SK-N-SH (cell line): ENCODE data around the gene ABAT. TPM values are rescaled to one million over a fixed set of nuclear protein-coding genes. Genes with fewer than 3 reads are reported as not detected.
"Not testable (repeated sequence)": the region's sequence is repeated elsewhere in the genome, so short reads cannot be mapped to it uniquely, and the experiment has no call there.

Experiments
- CTCF ChIA-PET: fragments of 300-600, 350-600 bp; formaldehyde crosslinking; extraction: SDS; loops from one replicate; lab custom pipeline; 2021; lab: Yijun Ruan, JAX
- POLR2A ChIA-PET: fragments of 350-600 bp; sonication (Branson Sonifier 250); formaldehyde crosslinking; extraction: SDS; loops from one replicate; lab custom pipeline; 2020; ENCODE audit warnings: antibody characterized with exemption, inconsistent platforms; lab: Yijun Ruan, JAX
- DNase-seq: peaks from one replicate; pipeline ENCODE4 v3.0.0; 2012
- H2AFZ ChIP-seq: fragments of 200-600 bp; sonication (generic); 2 replicates; pipeline ENCODE4 v1.8.1; 2016; ENCODE audit warnings: antibody characterized with exemption, mild to moderate bottlenecking, low read depth
- H3F3A ChIP-seq: fragments of 200-600 bp; sonication (generic); replicated peaks from 2 replicates; pipeline ENCODE3; 2016; ENCODE audit warnings: antibody characterized with exemption, mild to moderate bottlenecking; ENCODE audit not compliant: insufficient read depth
- H3K27ac ChIP-seq, 2 experiments: fragments of 200-500 bp in 1 of 2; fragments of 200-600 bp in 1 of 2; sonication (Bioruptor generic) in 1 of 2; sonication (generic), shearing (Covaris generic) in 1 of 2; 2 replicates each; pipeline versions ENCODE4 v1.5.1 to v1.6.1; 2014 to 2016; ENCODE audit warnings: low read depth in 2 of 2, inconsistent platforms in 1 of 2, low read length in 1 of 2, mild to moderate bottlenecking in 1 of 2, mixed read lengths in 1 of 2
- H3K27me3 ChIP-seq: fragments of 200-600 bp; sonication (generic), shearing (Covaris generic); 2 replicates; pipeline ENCODE4 v1.6.1; 2016; ENCODE audit warnings: mixed run types; ENCODE audit not compliant: insufficient read depth
- H3K36me3 ChIP-seq, 2 experiments: fragments of 200-500 bp in 1 of 2; fragments of 200-600 bp in 1 of 2; sonication (Bioruptor generic) in 1 of 2; sonication (generic) in 1 of 2; replicated peaks in 1 of 2; 2 replicates each; pipeline versions ENCODE3 to v1.5.1; 2014 to 2016; ENCODE audit warnings: low read length in 1 of 2, mild to moderate bottlenecking in 1 of 2; ENCODE audit not compliant: insufficient read depth in 2 of 2, control insufficient read depth in 1 of 2
- H3K4me1 ChIP-seq, 2 experiments: fragments of 200-500 bp in 1 of 2; fragments of 200-600 bp in 1 of 2; sonication (Bioruptor generic) in 1 of 2; sonication (generic), shearing (Covaris generic) in 1 of 2; 2 replicates each; pipeline versions ENCODE4 v1.5.1 to v1.6.1; 2014 to 2016; ENCODE audit warnings: low read depth in 1 of 2, low read length in 1 of 2, mixed run types in 1 of 2; ENCODE audit not compliant: insufficient read depth in 2 of 2, control insufficient read depth in 1 of 2
- H3K4me2 ChIP-seq: fragments of 200-600 bp; sonication (generic), shearing (Covaris generic); 2 replicates; pipeline ENCODE4 v1.6.1; 2017; ENCODE audit warnings: mixed run types
- H3K4me3 ChIP-seq, 2 experiments: fragments of 200-500 bp in 1 of 2; fragments of 200-600 bp in 1 of 2; sonication (Bioruptor generic) in 1 of 2; sonication (generic), shearing (Covaris generic) in 1 of 2; 2 replicates each; pipeline versions ENCODE4 v1.5.1 to v1.8.1; 2014 to 2016; ENCODE audit warnings: low read depth in 2 of 2, inconsistent platforms in 1 of 2, low read length in 1 of 2, mild to moderate bottlenecking in 1 of 2, mixed read lengths in 1 of 2, moderate library complexity in 1 of 2
- H3K79me2 ChIP-seq: fragments of 200-600 bp; sonication (generic); 2 replicates; pipeline ENCODE4 v1.8.1; 2017; ENCODE audit warnings: mild to moderate bottlenecking; ENCODE audit not compliant: insufficient read depth
- H3K9ac ChIP-seq: fragments of 200-600 bp; sonication (generic); 2 replicates; pipeline ENCODE4 v1.6.1; 2017; ENCODE audit warnings: mixed run types
- H3K9me2 ChIP-seq: fragments of 200-600 bp; sonication (generic); 2 replicates; pipeline ENCODE4 v1.6.1; 2017; ENCODE audit warnings: mixed run types
- H3K9me3 ChIP-seq: fragments of 200-600 bp; sonication (generic); 2 replicates; pipeline ENCODE4 v1.6.1; 2017; ENCODE audit warnings: mixed run types, mild to moderate bottlenecking, moderate library complexity
- H4K20me1 ChIP-seq: fragments of 200-600 bp; sonication (generic); 2 replicates; pipeline ENCODE4 v1.6.1; 2017; ENCODE audit warnings: mild to moderate bottlenecking, mixed run types; ENCODE audit not compliant: insufficient read depth
- EP300 ChIP-seq, 2 experiments: IDR thresholded peaks; 2 replicates each; pipeline versions ENCODE4 v1.4.0 to v1.6.1; 2012; ENCODE audit warnings: borderline replicate concordance in 1 of 2, low read depth in 1 of 2, low read length in 1 of 2
- FOSL2 ChIP-seq: IDR thresholded peaks from 2 replicates; pipeline ENCODE4 v1.4.0; 2012; ENCODE audit warnings: low read depth, mild to moderate bottlenecking, moderate library complexity, borderline replicate concordance
- FOXJ3 ChIP-seq: sonication (generic); formaldehyde crosslinking; IDR thresholded peaks from 2 replicates; pipeline ENCODE4 v1.5.1; 2020; ENCODE audit warnings: mild to moderate bottlenecking, missing genetic modification reagents
- GABPA ChIP-seq: IDR thresholded peaks from 2 replicates; pipeline ENCODE4 v1.4.0; 2012; ENCODE audit warnings: low read depth, mild to moderate bottlenecking
- GATA2 ChIP-seq: sonication (generic); formaldehyde crosslinking; IDR thresholded peaks from 2 replicates; pipeline ENCODE4 v1.5.0; 2020; ENCODE audit warnings: mild to moderate bottlenecking, missing genetic modification reagents
- JUND ChIP-seq: IDR thresholded peaks from 2 replicates; pipeline ENCODE4 v1.4.0; 2012
- MXI1 ChIP-seq: IDR thresholded peaks from 2 replicates; pipeline ENCODE4 v1.6.1; 2012; ENCODE audit warnings: mild to moderate bottlenecking, low read depth, low read length, improper control_type of control experiment
- NFIC ChIP-seq: IDR thresholded peaks from 2 replicates; pipeline ENCODE4 v1.4.0; 2012; ENCODE audit warnings: borderline replicate concordance
- PBX3 ChIP-seq: IDR thresholded peaks from 2 replicates; pipeline ENCODE4; 2012
- RXRA ChIP-seq: IDR thresholded peaks from 2 replicates; pipeline ENCODE4 v1.4.0; 2012; ENCODE audit warnings: low read depth, mild to moderate bottlenecking, borderline replicate concordance
- TCF12 ChIP-seq: IDR thresholded peaks from 2 replicates; pipeline ENCODE4 v1.4.0; 2012
- TEAD4 ChIP-seq: IDR thresholded peaks from 2 replicates; pipeline ENCODE4 v1.4.0; 2012; ENCODE audit warnings: mild to moderate bottlenecking, borderline replicate concordance; ENCODE audit not compliant: insufficient read depth
- USF2 ChIP-seq: fragments of 150-350 bp; IDR thresholded peaks from 2 replicates; pipeline ENCODE4 v1.6.1; 2017; ENCODE audit warnings: antibody characterized with exemption, low read length, low read depth, borderline replicate concordance
- YY1 ChIP-seq: IDR thresholded peaks from 2 replicates; pipeline ENCODE4 v1.4.0; 2012; ENCODE audit warnings: low read depth, mild to moderate bottlenecking
- WGBS: methylation state at CpG from one replicate; pipeline ENCODE4 v1.1.6; 2017; ENCODE audit warnings: low lambda C conversion rate; 5-methylcytosine and 5-hydroxymethylcytosine counted together
- polyA plus RNA-seq, 3 experiments: library from polyadenylated mRNA; depleted of rRNA; stranded (reverse); fragments of >200 nt; gene quantifications; 2 replicates each; pipeline ENCODE4 v1.2.3, GENCODE V29; 2012
- TF ChIP-seq, protein P1 (sequence below): IDR thresholded peaks from 2 replicates; pipeline ENCODE4 v1.4.0; 2012; ENCODE audit warnings: low read depth, borderline replicate concordance
- TF ChIP-seq, protein P2 (sequence below): IDR thresholded peaks from 2 replicates; pipeline ENCODE4 v1.4.0; 2012; ENCODE audit warnings: low read depth

The ABAT gene
- polyA plus RNA-seq, 1 of the 3 experiments (the other 2 are of a cell fraction), result 4.7 TPM

GRCh38 chr16:8742068-8742467, 67.7 kb downstream of the ABAT start:
- WGBS, result 79% methylated on average over 7 of the region's 8 CpGs
- POLR2A ChIA-PET, result no interaction called here

GRCh38 chr16:8748944-8749343, 74.5 kb downstream of the ABAT start:
- H3K36me3 ChIP-seq, H3K27ac ChIP-seq, H3K9me2 ChIP-seq, H3K4me2 ChIP-seq, H3K4me1 ChIP-seq, H2AFZ ChIP-seq, H3F3A ChIP-seq, CTCF ChIA-PET, H3K9ac ChIP-seq, H3K27me3 ChIP-seq, H4K20me1 ChIP-seq, H3K79me2 ChIP-seq, POLR2A ChIA-PET, H3K9me3 ChIP-seq, H3K4me3 ChIP-seq, DNase-seq: not testable (repeated sequence)
- 73% methylated on average over 9 of the region's 9 CpGs for WGBS

More at GRCh38 chr16:8742068-8742467, 67.7 kb downstream of the ABAT start:
- Histone ChIP-seq H2AFZ (no peak overlapping the region), H4K20me1 (no peaks in the 10 kb centered on the region), H3K9me2 (no peaks in the 10 kb centered on the region), H3K9ac (no peak overlapping the region), H3K9me3 (no peaks in the 10 kb centered on the region), H3K4me2 (no peak overlapping the region), H3K27me3 (no peaks in the 10 kb centered on the region), H3K4me1 (no peaks in the 10 kb centered on the region), H3K27ac (no peak overlapping the region), H3K79me2 (no peaks in the 10 kb centered on the region), H3F3A (no peaks in the 10 kb centered on the region), H3K36me3 (no peaks in the 10 kb centered on the region), H3K4me3 (no peak overlapping the region)
- DNase-seq, result no peak
- CTCF ChIA-PET, result interaction anchor here (1.9 kb wide), 1 partner anchor 138 kb away, joined by 5 read pairs; no protein-coding TSS in a partner anchor
- TF ChIP-seq FOSL2, result no peak
- no peak for TF ChIP-seq EP300 (IDR thresholded peaks at IDR 0.05; ENCODE audit: borderline replicate concordance in 1 of 2, low read depth in 1 of 2, low read length in 1 of 2)
- TF ChIP-seq TCF12, result no peak
- TF ChIP-seq YY1, result no peak
- no peak for TF ChIP-seq RXRA
- TF ChIP-seq, protein P1, sequence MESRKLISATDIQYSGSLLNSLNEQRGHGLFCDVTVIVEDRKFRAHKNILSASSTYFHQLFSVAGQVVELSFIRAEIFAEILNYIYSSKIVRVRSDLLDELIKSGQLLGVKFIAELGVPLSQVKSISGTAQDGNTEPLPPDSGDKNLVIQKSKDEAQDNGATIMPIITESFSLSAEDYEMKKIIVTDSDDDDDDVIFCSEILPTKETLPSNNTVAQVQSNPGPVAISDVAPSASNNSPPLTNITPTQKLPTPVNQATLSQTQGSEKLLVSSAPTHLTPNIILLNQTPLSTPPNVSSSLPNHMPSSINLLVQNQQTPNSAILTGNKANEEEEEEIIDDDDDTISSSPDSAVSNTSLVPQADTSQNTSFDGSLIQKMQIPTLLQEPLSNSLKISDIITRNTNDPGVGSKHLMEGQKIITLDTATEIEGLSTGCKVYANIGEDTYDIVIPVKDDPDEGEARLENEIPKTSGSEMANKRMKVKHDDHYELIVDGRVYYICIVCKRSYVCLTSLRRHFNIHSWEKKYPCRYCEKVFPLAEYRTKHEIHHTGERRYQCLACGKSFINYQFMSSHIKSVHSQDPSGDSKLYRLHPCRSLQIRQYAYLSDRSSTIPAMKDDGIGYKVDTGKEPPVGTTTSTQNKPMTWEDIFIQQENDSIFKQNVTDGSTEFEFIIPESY, result no peak
- TF ChIP-seq TEAD4, result no peak
- TF ChIP-seq GATA2 (CRISPR knock-in tag), result no peak

DNA sequence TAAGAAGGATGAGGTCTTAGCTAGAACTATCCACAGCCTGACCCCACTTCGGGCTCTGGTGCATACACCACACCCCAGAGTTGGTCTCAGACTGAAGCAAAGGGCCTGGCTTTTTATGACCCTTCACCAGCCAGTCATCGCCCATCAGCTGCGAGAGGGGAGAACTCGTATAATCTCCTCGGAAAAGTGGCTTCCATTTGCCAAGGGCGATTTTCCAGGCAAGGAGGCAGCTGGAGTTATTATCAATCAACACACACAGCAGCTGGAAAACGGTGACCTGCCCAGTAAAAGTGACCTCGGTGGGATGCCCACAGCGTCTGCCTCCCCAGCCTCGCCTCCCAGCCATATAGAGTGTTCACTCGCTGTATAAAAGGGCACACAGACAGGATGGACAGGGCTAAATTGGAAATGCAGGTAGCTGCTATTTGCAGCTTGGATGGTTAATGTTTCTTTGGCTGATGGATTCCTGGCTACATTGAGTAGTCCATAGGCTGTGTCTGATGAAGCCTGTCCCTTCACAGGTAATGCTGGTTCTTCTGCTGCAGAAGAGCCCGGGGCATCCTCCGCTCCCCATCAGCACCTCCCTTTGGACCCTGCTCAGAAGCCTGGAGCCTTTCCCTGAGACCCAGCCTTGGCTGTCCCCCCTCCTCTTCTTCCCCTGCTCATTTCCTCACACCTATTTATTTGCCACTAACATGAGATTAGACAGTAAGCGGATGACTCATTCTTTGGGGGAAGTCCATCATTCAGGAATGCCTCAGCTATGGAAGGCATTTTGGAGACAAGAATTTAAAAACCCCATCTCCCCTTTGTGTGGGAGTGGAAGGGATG, 77.3 kb downstream of the ABAT start:
- Histone ChIP-seq H3K9ac (no peak overlapping the region), H2AFZ (no peak overlapping the region), H3K4me2 (no peak overlapping the region), H3K4me3 (no peak overlapping the region), H3K36me3 (peaks cover 0 to 4% of the 10 kb centered on the region in 2 experiments), H3K27me3 (no peaks in the 10 kb centered on the region), H3K27ac (no peak overlapping the region), H3K79me2 (no peaks in the 10 kb centered on the region), H3K4me1 (peaks cover 3 to 6% of the 10 kb centered on the region in 2 experiments; a peak in 2 of 4 replicates), H3K9me2 (no peaks in the 10 kb centered on the region), H3K9me3 (no peaks in the 10 kb centered on the region), H3F3A (no peaks in the 10 kb centered on the region), H4K20me1 (no peaks in the 10 kb centered on the region)
- DNase-seq, result no peak
- ChIA-PET POLR2A (interaction anchor here (0.6 kb wide), 1 partner anchor 38 kb away, joined by 3 read pairs; no protein-coding TSS in a partner anchor), CTCF (interaction anchor here (0.9 to 1.3 kb wide), 5 partner anchors 11 to 128 kb away, joined by 3 to 4 read pairs (median 3); no protein-coding TSS in a partner anchor)
- 56% methylated on average over 13 of the region's 14 CpGs for WGBS
- peak; percentile 82 for TF ChIP-seq JUND
- no peak for TF ChIP-seq GABPA
- TF ChIP-seq TCF12, result peak; percentile 52; the same call in 1 of the 2 replicates
- TF ChIP-seq MXI1, result no peak
- TF ChIP-seq FOXJ3, result no peak
- TF ChIP-seq EP300 (IDR thresholded peaks at IDR 0.05; ENCODE audit: borderline replicate concordance in 1 of 2, low read depth in 1 of 2, low read length in 1 of 2), result peak in 1 of 2 experiments; percentile 13; a peak in 1 of 4 replicates
- no peak for TF ChIP-seq NFIC
- TF ChIP-seq PBX3, result peak; percentile 62
- TF ChIP-seq YY1, result no peak
- TF ChIP-seq USF2, result no peak
- TF ChIP-seq, protein P2, sequence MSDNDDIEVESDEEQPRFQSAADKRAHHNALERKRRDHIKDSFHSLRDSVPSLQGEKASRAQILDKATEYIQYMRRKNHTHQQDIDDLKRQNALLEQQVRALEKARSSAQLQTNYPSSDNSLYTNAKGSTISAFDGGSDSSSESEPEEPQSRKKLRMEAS, result 0 out of 2 replicates have a peak, but pooled peaks have one; percentile 14
- peak; percentile 81; the same call in 1 of the 2 replicates for TF ChIP-seq FOSL2
